ENCODE measurements around the gene TMEM131. TPM values are rescaled to one million over a fixed set of nuclear protein-coding genes. Genes with fewer than 3 reads are reported as not detected.

TMEM131 gene
- total and polyA plus RNA-seq, 10 of the 15 experiments (the other 5 are each of a cell fraction or from before 2014, with no cell fraction given) = 6.0 to 48.2 (median 23.2) TPM

GRCh38 chr2:97738179-97739019, 257.3 kb downstream of the TMEM131 start (continued):
- no peak for TF ChIP-seq RELB (IDR thresholded peaks at IDR 0.05; ENCODE audit: low read depth)

- Histone ChIP-seq H2AFZ (ENCODE audit: control insufficient read depth, low read depth, low read length) (no peak overlapping the region), H3K27ac (ENCODE audit: control insufficient read depth, insufficient read depth) (no peak overlapping the region), H4K20me1 (ENCODE audit: control insufficient read depth, insufficient read depth) (no peaks in the 10 kb centered on the region), H3K9me3 (replicated peaks; ENCODE audit: control insufficient read depth, insufficient read depth, low read length) (no peaks in the 10 kb centered on the region), H3K27me3 (replicated peaks in 1 of 2; ENCODE audit: control insufficient read depth in 2 of 2, insufficient read depth in 2 of 2, low read length in 1 of 2) (no peaks in the 10 kb centered on the region), H3K9ac (ENCODE audit: control insufficient read depth, insufficient read depth, low read length) (no peak overlapping the region), H3K4me3 (no peak overlapping the region), H3K4me1 (ENCODE audit: control insufficient read depth, insufficient read depth, low read length) (no peaks in the 10 kb centered on the region), H3K4me2 (ENCODE audit: control insufficient read depth, insufficient read depth) (no peak overlapping the region), H3K79me2 (ENCODE audit: control insufficient read depth, insufficient read depth, low read length) (no peaks in the 10 kb centered on the region), H3K36me3 (ENCODE audit: control insufficient read depth in 2 of 2, insufficient read depth in 2 of 2, low read length in 1 of 2) (no peaks in the 10 kb centered on the region)
- FAIRE-seq = no peak
- SMC1A ChIA-PET (ENCODE audit: uncharacterized antibody, unreplicated experiment) = no interaction called here
- POLR2A ChIA-PET = no interaction called here
- in situ Hi-C loops (cut with MboI) = loop anchor here (10.0 kb wide), 2 partner anchors 647 to 1673 kb away; no protein-coding TSS in a partner anchor
- WGBS (ENCODE audit: insufficient coverage, insufficient replicate concordance, low lambda C conversion rate, missing lambda C conversion rate) = 61% methylated on average over 32 of the region's 32 CpGs
- CTCF ChIA-PET = no interaction called here
- no TSS peak for BruUV-seq (replicated peaks)
- no peak for ATAC-seq
- intact Hi-C loops (cut with micrococcal nuclease; ENCODE audit: unreplicated experiment) = no loop called here
- RAD21 ChIA-PET (ENCODE audit: unreplicated experiment) = interaction anchor here (0.6 kb wide), 1 partner anchor 168 kb away, joined by 4 read pairs; no protein-coding TSS in a partner anchor
- no peak for DNase-seq (ENCODE audit: low read depth, low spot score)
- TF ChIP-seq POLR2A (IDR thresholded peaks at IDR 0.05; ENCODE audit: low read depth, low read length) = no peak
- no peak for TF ChIP-seq KAT2A (conservative IDR thresholded peaks at IDR 0.05; ENCODE audit: control insufficient read depth, low read depth, low read length)
- no peak for TF ChIP-seq STAT1 (conservative IDR thresholded peaks at IDR 0.05)
- no peak for TF ChIP-seq RFX5 (IDR thresholded peaks at IDR 0.05; ENCODE audit: low read depth, low read length)
- TF ChIP-seq CUX1 (IDR thresholded peaks at IDR 0.05; ENCODE audit: insufficient replicate concordance, low read depth, low read length) = no peak
- no peak for TF ChIP-seq FOS (IDR thresholded peaks at IDR 0.05; ENCODE audit: borderline replicate concordance, extremely low read depth, insufficient read length)
- TF ChIP-seq CREM (IDR thresholded peaks at IDR 0.05; ENCODE audit: low read depth) = no peak
- TF ChIP-seq WRNIP1 (IDR thresholded peaks at IDR 0.05; ENCODE audit: borderline replicate concordance, low read depth, low read length) = no peak
- no peak for TF ChIP-seq ZBED1 (IDR thresholded peaks at IDR 0.05; ENCODE audit: borderline replicate concordance)
- TF ChIP-seq RCOR1 (conservative IDR thresholded peaks at IDR 0.05; ENCODE audit: low read depth, low read length) = no peak
- TF ChIP-seq RELA (IDR thresholded peaks at IDR 0.05; ENCODE audit: borderline replicate concordance, partially characterized antibody) = no peak
- no peak for TF ChIP-seq IRF4 (IDR thresholded peaks at IDR 0.05; ENCODE audit: low read depth, low read length)
- TF ChIP-seq TCF3 (IDR thresholded peaks at IDR 0.05; ENCODE audit: borderline replicate concordance, insufficient read depth, low read depth, low read length) = no peak
These were observed 258.1 kb downstream of the TMEM131 start for GRCh38 chr2:97737421-97738178.

Measured in GM12878 (cell line).